OCI-LY3 (cell line): Measurements from ENCODE around the gene MRPL39.

Experiments
- H2AFZ ChIP-seq: fragments of 200-600, 300-600 bp; shearing (Covaris generic); 2 replicates; pipeline ENCODE4 v1.6.0; 2014; ENCODE audit warnings: antibody characterized with exemption, low read depth, low read length
- H3K27ac ChIP-seq: fragments of 200-600, 300-600 bp; sonication (generic); 2 replicates; pipeline ENCODE4 v1.5.1; 2014; ENCODE audit warnings: mild to moderate bottlenecking, low read length, moderate library complexity, mixed read lengths
- H3K27me3 ChIP-seq: fragments of 200-600, 300-600 bp; sonication (generic); 2 replicates; pipeline ENCODE4 v1.6.1; 2014; ENCODE audit warnings: low read depth, low read length, mixed read lengths
- H3K36me3 ChIP-seq: fragments of 200-600, 300-600 bp; sonication (generic); replicated peaks from 2 replicates; pipeline ENCODE3; 2014; ENCODE audit warnings: low read depth, low read length, mixed read lengths
- H3K4me1 ChIP-seq: fragments of 300-600, 200-600 bp; sonication (generic); 2 replicates; pipeline ENCODE4 v1.6.1; 2014; ENCODE audit warnings: low read length, mixed read lengths
- H3K4me2 ChIP-seq: fragments of 200-600, 300-600 bp; sonication (generic); 2 replicates; pipeline ENCODE4 v1.6.1; 2014; ENCODE audit warnings: low read length, mixed read lengths
- H3K4me3 ChIP-seq: fragments of 300-600, 200-600 bp; sonication (generic); 2 replicates; pipeline ENCODE4 v1.5.1; 2014; ENCODE audit warnings: antibody characterized with exemption, mild to moderate bottlenecking, low read length, moderate library complexity
- H3K79me2 ChIP-seq: fragments of 300-600, 200-600 bp; shearing (Covaris generic); 2 replicates; pipeline ENCODE4 v1.6.1; 2014; ENCODE audit warnings: mild to moderate bottlenecking, low read length, mixed read lengths
- H3K9ac ChIP-seq: fragments of 300-600, 200-600 bp; shearing (Covaris generic); 2 replicates; pipeline ENCODE4 v1.6.0; 2014; ENCODE audit warnings: mild to moderate bottlenecking, low read length, moderate library complexity
- H3K9me3 ChIP-seq: fragments of 200-600, 300-600 bp; shearing (Covaris generic); 2 replicates; pipeline ENCODE4 v1.6.1; 2014; ENCODE audit warnings: low read length, mixed read lengths; ENCODE audit not compliant: insufficient read depth
- H4K20me1 ChIP-seq: fragments of 200-600, 300-600 bp; sonication (generic); 2 replicates; pipeline ENCODE4 v1.6.1; 2016; ENCODE audit warnings: low read length, mixed read lengths; ENCODE audit not compliant: insufficient read depth
- EZH2phosphoT487 ChIP-seq: fragments of 200-600 bp; shearing (Covaris generic); IDR thresholded peaks from 2 replicates; pipeline ENCODE4 v1.6.1; 2018; ENCODE audit warnings: antibody characterized with exemption, mixed run types, low read depth
- TF ChIP-seq, protein P1 (sequence below): fragments of 200-600, 300-600 bp; sonication (generic); IDR thresholded peaks from 2 replicates; pipeline ENCODE4 v1.5.1; 2014; ENCODE audit warnings: antibody characterized with exemption, low read length, low read depth

Gene MRPL39

DNA sequence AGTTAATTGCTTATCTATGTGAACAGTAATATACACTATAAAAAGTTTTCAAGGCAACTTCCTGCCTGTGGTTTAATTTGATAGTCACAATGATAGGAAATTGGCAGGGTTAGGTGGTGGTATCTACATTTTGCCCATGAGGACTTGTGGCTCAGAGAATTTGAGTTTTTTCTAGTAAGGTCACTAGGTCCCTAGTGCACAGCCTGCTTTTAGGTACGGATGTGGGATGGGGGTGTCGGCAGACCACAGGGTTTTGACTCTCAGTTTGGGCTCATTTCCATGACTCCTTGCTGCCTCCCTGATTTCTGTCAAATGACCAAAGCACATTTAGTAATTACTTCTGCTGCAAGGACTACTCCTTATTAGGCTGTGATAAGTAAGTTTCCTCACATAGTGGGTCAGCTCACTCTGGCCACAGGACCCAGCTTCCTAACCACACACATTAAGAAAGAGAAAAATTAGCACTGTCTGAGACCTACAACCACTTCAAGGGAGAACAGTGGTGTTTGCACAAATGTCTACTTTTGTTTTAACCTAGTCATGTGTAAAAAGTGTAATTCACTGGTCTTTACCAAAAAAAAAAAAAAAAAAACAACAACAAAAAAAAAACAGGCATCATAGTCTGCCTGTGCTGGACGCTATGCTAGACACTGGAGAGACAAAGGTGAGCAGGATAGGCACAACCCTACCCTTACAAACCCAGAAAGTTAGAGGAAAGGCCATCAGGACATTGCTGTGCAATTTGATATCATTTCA lies 43.7 kb downstream of the MRPL39 start:
- Histone ChIP-seq H3K79me2 (peaks cover 97% of the 10 kb centered on the region), H3K4me2 (peak overlapping the region; percentile 94), H3K27me3 (no peaks in the 10 kb centered on the region), H3K27ac (peak overlapping the region; percentile 98), H3K36me3 (peaks cover 63% of the 10 kb centered on the region), H3K4me1 (peaks cover 51% of the 10 kb centered on the region), H3K9ac (peak overlapping the region; percentile 100), H2AFZ (no peak overlapping the region), H4K20me1 (peaks cover 25% of the 10 kb centered on the region), H3K9me3 (no peaks in the 10 kb centered on the region), H3K4me3 (peak overlapping the region; percentile 94)
- no peak for TF ChIP-seq EZH2phosphoT487
- TF ChIP-seq, protein P1, sequence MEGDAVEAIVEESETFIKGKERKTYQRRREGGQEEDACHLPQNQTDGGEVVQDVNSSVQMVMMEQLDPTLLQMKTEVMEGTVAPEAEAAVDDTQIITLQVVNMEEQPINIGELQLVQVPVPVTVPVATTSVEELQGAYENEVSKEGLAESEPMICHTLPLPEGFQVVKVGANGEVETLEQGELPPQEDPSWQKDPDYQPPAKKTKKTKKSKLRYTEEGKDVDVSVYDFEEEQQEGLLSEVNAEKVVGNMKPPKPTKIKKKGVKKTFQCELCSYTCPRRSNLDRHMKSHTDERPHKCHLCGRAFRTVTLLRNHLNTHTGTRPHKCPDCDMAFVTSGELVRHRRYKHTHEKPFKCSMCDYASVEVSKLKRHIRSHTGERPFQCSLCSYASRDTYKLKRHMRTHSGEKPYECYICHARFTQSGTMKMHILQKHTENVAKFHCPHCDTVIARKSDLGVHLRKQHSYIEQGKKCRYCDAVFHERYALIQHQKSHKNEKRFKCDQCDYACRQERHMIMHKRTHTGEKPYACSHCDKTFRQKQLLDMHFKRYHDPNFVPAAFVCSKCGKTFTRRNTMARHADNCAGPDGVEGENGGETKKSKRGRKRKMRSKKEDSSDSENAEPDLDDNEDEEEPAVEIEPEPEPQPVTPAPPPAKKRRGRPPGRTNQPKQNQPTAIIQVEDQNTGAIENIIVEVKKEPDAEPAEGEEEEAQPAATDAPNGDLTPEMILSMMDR, result no peak

DNA sequence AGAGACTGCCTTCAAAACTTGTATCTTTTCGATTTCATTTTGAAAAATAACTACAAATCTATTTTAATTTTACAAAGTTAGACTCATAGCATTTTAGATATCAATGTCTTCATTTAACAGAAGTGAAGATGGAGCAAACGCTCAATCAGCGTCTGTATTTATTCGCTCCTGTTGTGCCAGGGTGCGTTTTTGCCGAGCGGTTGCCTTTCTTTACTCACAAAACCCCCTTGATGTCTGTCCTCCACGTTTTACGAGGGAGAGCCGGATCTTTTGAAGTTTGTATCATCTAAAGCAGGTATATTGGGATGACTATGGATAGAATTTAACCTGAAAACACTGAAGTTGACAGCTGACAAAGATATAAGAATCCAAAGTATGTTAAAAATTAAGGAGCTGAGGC lies 44.6 kb downstream of the MRPL39 start:
- peaks cover 56% of the 10 kb centered on the region for H3K36me3 ChIP-seq
- H2AFZ ChIP-seq, result no peak overlapping the region
- H3K4me3 ChIP-seq, result peak overlapping the region; percentile 94
- peaks cover 22% of the 10 kb centered on the region for H4K20me1 ChIP-seq
- TF ChIP-seq, protein P1, result no peak
- no peak for TF ChIP-seq EZH2phosphoT487
- H3K79me2 ChIP-seq, result peaks cover 88% of the 10 kb centered on the region
- peak overlapping the region; percentile 98 for H3K27ac ChIP-seq
- H3K4me2 ChIP-seq, result peak overlapping the region; percentile 94
- H3K9ac ChIP-seq, result peak overlapping the region; percentile 100
- peaks cover 45% of the 10 kb centered on the region for H3K4me1 ChIP-seq
- H3K9me3 ChIP-seq, result no peaks in the 10 kb centered on the region
- no peaks in the 10 kb centered on the region for H3K27me3 ChIP-seq

DNA sequence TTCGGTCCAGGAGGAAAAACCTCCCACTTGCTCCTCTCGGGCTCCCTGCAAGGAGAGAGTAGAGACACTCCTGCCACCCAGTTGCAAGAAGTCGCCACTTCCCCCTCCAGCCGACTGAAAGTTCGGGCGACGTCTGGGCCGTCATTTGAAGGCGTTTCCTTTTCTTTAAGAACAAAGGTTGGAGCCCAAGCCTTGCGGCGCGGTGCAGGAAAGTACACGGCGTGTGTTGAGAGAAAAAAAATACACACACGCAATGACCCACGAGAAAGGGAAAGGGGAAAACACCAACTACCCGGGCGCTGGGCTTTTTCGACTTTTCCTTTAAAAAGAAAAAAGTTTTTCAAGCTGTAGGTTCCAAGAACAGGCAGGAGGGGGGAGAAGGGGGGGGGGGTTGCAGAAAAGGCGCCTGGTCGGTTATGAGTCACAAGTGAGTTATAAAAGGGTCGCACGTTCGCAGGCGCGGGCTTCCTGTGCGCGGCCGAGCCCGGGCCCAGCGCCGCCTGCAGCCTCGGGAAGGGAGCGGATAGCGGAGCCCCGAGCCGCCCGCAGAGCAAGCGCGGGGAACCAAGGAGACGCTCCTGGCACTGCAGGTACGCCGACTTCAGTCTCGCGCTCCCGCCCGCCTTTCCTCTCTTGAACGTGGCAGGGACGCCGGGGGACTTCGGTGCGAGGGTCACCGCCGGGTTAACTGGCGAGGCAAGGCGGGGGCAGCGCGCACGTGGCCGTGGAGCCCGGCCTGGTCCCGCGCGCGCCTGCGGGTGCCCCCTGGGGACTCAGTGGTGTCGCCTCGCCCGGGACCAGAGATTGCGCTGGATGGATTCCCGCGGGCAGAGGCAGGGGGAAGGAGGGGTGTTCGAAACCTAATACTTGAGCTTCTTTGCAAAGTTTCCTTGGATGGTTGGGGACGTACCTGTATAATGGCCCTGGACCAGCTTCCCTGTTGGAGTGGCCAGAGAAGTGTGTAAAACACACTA lies 45.3 kb downstream of the MRPL39 start:
- no peaks in the 10 kb centered on the region for H3K9me3 ChIP-seq
- no peaks in the 10 kb centered on the region for H3K27me3 ChIP-seq
- H3K36me3 ChIP-seq, result peaks cover 49% of the 10 kb centered on the region
- H3K9ac ChIP-seq, result peak overlapping the region; percentile 100
- H3K4me3 ChIP-seq, result peak overlapping the region; percentile 94
- H3K4me1 ChIP-seq, result peaks cover 38% of the 10 kb centered on the region
- H2AFZ ChIP-seq, result peak overlapping the region; percentile 29; the same call in 1 of the 2 replicates
- peaks cover 81% of the 10 kb centered on the region for H3K79me2 ChIP-seq
- H3K27ac ChIP-seq, result peak overlapping the region; percentile 98
- no peak for TF ChIP-seq EZH2phosphoT487
- TF ChIP-seq, protein P1, result peak; percentile 18; the same call in 1 of the 2 replicates
- H4K20me1 ChIP-seq, result peaks cover 17% of the 10 kb centered on the region
- H3K4me2 ChIP-seq, result peak overlapping the region; percentile 94

DNA sequence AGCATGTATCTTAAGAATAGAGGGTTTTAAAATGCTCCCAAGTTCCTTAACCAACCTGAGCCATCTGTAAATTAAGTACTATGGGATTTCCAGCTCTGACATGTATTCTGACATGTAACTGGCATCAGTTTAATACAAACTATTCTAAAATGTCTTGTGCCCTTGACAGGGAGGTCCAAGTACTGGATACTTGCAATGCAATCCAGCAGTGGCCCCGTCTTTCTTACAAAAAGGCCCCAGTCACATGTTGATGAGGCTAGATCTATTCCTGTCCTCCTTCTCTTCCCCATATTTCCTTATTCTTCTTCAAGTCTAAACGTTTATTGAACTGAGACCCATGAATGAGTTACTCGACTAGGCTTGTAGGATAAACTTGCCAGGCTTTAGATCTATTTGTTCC lies 46.4 kb downstream of the MRPL39 start:
- Histone ChIP-seq H3K27ac (peak overlapping the region; percentile 98), H3K9me3 (no peaks in the 10 kb centered on the region), H3K4me2 (peak overlapping the region; percentile 94), H3K27me3 (no peaks in the 10 kb centered on the region), H3K79me2 (peaks cover 70% of the 10 kb centered on the region), H3K4me1 (peaks cover 27% of the 10 kb centered on the region), H3K4me3 (peak overlapping the region; percentile 94), H2AFZ (no peak overlapping the region), H3K9ac (peak overlapping the region; percentile 100), H3K36me3 (peaks cover 38% of the 10 kb centered on the region), H4K20me1 (peaks cover 8% of the 10 kb centered on the region)
- TF ChIP-seq EZH2phosphoT487, result no peak
- TF ChIP-seq, protein P1, result no peak
